Fibroblast of skin of left quadriceps (primary cell): ENCODE results near the gene KRTAP10-5.

ENCODE experiments used
- DNase-seq, 2 experiments: peaks; one replicate each; pipeline ENCODE4 v3.0.0-alpha.2; 2013; ENCODE audit warnings: low read depth in 2 of 2

The KRTAP10-5 gene

GRCh38 chr21:44549525-44550211 is 30.7 kb downstream of the KRTAP10-5 start:
- no peak for DNase-seq

DNA sequence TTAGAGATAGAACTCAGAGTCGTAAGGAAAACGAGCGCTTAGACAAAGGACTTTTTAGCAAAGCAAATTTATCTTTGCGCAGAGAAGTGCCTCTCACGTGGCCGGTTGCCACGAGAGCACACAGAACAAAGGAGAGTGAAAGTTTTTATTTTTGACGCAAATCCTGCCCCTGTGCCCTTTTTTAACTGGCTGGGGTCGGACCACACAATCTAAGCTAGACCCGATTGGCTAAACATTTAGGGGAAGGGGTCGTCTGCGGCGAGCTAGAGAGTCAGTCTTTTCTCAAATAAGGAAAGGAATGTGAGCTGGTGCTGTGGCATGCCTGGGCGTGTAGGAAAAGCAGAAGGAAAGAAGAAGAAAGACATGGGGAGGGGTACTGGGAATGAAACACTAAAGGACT is 31.5 kb downstream of the KRTAP10-5 start:
- no peak for DNase-seq

GRCh38 chr21:44548381-44548780 is 32.0 kb downstream of the KRTAP10-5 start:
- DNase-seq: no peak

DNA sequence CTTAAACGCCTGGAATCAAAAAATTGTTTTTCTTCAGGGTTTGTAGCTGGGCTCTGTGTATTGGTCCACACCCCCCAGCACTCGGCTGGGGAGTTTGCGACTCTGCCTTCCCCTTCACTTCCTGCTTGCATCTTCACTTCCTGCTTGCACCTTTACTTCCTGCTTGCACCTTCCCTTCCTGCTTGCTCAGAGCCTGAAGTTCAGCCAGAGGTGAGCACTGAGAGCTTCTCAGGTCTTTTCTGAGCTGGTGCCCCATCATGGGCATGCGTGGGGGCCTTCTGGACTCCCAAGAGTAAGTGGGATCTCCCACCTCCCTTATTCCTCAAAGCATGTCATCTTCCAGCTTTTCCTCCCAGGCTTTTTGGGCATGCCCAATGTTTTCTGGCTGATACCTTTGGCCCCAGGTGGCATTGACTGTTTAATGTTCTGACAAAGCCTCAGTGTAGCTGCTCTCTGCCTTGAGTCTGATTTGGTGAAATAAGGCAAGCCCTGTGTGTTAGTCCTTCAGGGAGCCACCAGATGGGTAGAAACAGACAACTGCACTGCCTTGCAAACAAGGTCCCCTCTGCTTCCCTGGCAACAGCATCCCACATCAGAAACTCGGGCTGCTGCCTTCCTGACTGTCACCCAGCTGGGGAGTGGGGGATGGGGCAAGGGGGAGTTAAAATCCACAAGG is 32.6 kb downstream of the KRTAP10-5 start:
- no peak for DNase-seq

DNA sequence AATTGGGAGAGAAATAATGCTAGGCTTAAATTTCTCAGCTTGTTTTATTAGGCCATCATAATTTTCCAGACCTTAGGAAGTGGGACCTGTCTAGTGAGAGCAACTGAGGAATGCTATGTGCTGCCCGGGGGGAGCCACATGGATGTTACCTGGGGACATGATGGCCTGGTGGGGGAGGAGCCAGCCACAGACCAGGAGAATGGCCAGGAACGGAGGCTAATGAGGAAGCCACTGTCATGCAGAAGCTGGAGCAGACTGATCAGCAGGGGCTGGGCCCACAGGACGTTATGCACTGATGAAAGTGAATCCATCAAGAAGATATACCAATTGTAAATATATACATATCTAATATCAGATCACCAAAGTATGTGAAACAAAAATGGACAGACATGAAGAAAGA is 35.8 kb downstream of the KRTAP10-5 start:
- no peak for DNase-seq

DNA sequence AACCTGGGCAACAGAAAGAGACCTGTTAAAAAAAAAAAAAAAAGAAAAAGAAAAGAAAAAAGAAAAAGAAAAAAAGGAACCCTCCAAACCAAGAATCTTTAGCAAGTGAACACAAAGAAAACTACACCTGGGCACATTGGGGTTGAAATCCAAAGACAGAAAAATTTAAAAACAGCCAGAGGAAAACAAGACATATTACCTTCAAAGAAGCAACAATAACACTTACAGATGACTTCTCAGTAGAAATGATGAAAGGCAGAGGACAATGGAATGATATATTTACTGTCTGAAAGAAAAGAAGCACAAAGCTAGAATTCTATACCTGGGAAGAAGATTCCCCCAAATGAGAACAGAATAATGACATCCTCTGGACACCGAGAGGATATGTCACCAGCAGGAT is 37.7 kb downstream of the KRTAP10-5 start:
- no peak for DNase-seq

DNA sequence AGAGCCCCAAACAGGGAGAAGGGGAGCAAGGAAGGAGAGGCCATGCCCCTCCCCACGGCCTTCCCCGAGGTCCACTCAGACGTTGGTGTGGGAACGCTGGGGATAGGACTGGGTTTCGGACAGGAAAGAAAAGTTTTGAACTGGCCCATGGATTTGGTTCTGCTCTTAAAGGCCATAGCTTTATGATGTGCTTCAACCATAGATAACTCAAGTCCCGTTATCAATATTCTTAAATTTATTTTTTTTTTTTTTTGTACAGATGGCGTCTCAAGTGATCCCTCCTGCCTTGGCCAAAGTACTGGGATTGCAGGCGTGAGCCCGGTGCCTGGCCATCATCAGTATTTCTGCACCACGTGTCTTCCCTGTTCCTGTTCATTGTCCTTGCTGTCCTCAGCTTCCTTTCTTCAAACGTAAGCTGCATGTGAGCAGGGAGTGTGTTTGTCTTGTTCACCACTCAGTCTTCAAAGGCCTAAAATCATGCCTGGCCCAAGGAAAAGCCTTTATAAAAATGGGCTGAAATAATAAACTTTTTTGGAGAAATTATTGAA is 39.6 kb downstream of the KRTAP10-5 start:
- DNase-seq: no peak

DNA sequence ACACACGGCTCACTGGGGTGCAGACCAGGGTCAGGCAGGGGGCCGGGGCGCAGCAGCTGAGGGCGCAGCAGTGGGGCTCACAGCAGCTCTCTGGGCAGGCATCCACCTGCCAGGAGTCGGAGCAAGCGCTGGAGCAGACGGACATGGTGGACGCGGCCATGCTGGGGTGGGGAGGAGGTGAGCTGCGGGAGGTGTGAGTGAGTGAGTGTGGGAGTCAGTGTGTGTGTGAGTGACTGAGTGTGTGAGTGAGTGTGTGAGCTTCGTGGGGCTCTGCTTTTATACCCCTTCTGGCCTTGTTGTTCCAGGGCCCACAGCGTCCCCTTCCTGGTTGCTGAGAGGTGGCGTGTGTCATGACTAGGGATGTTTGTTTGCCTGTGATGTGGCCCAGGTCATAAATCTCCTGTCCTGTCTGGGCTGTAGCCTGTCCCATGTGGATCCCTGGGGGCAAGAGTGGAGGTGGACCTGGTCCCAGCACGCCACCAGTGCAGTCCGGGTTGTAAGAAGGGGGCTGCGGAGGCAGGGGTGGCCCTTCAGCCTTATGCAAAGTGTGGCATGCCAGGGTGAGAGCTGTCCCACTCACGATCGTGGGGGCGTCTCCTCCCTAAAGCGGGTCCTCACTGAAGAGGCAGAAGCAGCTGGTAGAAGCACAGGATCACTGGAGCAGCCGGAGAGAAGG is 40.3 kb downstream of the KRTAP10-5 start, which contains the start of gene KRTAP10-1:
Gene KRTAP10-1, minus strand, starts transcription at position 205 of the 676 bp plus-strand sequence. Its CDS starts 45 bp downstream, at position 160.
- no peak for DNase-seq

GRCh38 chr21:44539046-44539445 is 41.4 kb downstream of the KRTAP10-5 start:
- DNase-seq: no peak

DNA sequence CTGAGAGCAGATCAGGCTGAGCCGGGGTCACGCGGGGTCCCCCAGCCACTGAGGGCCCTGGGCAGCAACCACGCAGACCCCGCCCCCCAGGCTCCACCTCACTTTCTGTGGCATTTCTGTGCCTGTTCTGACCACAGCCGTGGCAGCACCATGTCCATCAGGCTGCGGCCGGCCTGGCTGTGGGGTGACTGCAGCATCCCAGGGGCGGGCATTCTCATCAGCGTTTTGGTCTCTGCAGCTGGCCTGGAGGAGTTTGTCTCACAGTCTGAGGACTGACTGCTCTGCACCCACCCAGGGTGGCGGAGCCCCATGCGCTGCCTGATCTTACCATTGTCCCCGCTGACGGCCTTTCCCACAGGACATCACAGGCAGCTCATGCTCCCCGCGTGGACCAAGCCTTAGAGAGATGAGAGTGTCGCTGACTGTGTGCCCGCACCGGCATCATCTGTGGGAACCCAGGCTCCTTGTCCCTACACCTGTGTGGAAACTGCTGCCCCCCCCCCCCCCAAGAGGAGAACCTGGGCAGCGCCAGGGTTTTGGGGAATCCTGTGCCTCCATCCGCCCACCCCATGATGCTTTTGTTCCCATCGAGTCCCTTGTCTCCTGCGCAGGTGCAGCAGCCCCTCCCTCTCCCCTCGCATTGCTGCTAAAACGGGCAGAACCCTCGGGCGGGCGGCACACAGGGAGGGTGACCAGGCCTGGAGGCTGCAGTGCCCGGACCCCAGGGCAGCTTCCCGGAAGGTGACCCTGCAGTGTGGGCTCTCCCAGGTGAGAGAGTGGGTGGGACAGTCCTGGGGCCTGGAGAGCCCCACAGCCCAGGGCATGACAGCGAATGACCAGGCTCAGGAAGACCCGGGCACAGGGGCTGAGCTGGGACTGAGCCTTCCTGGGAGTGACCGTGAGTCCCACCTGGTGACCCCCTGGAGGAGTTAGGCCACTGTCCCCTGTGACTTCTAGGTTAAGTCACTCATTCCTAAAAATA is 42.2 kb downstream of the KRTAP10-5 start:
- DNase-seq: no peak

GRCh38 chr21:44535963-44536362 is 44.4 kb downstream of the KRTAP10-5 start:
- no peak for DNase-seq

- DNase-seq: no peak
These were observed 45.7 kb downstream of the KRTAP10-5 start for GRCh38 chr21:44534688-44535087.

- DNase-seq: no peak
These were observed 46.3 kb downstream of the KRTAP10-5 start for GRCh38 chr21:44533891-44534627.

DNA sequence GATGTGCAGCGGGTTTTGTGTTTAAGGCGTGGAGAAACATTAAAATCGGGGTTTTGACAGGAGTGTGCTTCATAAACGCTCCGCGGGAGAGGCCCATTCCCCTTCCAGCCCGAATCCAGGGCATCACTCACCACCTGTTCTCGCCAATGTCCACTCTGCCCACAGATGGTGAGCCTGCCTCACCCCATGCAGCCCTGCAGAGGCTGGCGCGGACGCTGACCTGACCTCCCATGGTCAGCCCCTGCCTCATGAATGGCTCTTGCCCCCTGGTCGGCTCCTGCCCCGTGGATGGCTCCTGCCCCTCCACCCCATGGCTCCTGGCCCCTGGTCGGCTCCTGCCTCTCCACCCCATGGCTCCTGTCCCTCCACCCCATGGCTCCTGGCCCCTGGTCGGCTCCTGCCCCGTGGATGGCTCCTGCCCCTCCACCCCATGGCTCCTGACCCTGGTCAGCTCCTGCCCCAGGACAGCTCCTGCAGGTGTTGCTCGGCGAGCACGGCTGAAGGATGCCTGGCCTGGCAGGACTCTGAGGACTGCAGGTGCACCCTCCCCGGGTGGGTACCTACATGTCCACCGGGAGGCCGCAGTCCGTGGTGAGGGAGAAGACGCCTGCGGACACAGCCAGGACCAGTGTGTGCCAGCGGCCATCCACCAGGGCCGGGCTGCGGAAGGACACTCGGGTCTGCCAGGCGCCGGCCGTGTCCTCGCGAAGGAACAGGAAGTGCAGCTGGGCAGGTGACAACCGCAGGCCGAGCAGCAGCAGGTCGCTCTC is 47.1 kb downstream of the KRTAP10-5 start:
- DNase-seq: no peak

GRCh38 chr21:44532712-44533111 is 47.7 kb downstream of the KRTAP10-5 start:
- no peak for DNase-seq

GRCh38 chr21:44531606-44532564 is 48.5 kb downstream of the KRTAP10-5 start:
- DNase-seq: no peak

DNA sequence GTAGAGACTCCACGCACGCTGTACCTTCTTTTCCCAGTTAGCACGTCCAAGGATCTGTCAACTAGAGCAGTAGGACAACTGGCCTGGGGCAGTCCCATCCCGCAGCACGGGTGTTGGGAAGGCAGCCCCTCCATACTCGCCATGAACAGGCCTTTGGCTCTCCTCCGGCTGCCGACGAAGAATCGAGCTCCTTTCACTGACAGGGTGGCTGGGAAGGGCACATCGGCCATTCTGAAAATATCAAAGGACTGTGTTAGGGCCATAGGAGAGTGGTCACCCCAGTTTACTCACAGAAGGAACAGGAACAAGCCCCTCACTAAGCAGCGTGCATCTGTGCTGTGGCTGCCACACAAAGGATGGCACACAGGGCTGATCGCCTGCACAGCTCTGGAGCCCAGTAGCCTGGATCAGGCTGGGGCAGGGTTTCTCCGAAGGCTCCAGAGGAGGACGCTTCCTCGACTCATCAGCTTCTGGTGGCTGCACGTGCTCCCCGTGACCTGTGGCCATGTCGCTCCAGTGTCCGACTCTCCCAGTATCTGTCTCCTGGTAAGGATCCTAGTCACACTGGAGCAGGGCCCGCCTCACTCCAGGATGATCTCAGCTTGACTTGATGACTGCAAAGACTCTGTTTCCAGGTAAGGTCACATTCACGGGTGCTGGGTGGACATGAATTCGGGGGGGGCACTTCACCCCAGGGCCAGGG is 49.4 kb downstream of the KRTAP10-5 start:
- no peak for DNase-seq
